SIG-M5 treated with dmso at 0.1 percent for 504 hours (cell line): Measurements from ENCODE around the gene KCNH6.

Experiments
- DNase-seq: peaks from one replicate; lab custom pipeline; 2025; ENCODE audit not compliant: unreplicated experiment; lab: John Stamatoyannopoulos, UW

Gene KCNH6

GRCh38 chr17:63506627-63507026 lies 16.5 kb upstream of the KCNH6 start:
- no peak for DNase-seq

- DNase-seq = no peak
Observed at GRCh38 chr17:63511331-63511730, 11.8 kb upstream of the KCNH6 start.

GRCh38 chr17:63512388-63512787 lies 10.8 kb upstream of the KCNH6 start:
- DNase-seq = no peak

GRCh38 chr17:63512896-63513644 lies 10.1 kb upstream of the KCNH6 start:
- no peak for DNase-seq

- DNase-seq = no peak
Observed at GRCh38 chr17:63514477-63514876, 8.7 kb upstream of the KCNH6 start.

GRCh38 chr17:63514974-63515373 lies 8.2 kb upstream of the KCNH6 start:
- DNase-seq = no peak

GRCh38 chr17:63515426-63515825 lies 7.7 kb upstream of the KCNH6 start:
- no peak for DNase-seq

- no peak for DNase-seq
Observed at GRCh38 chr17:63516910-63517824, 6.0 kb upstream of the KCNH6 start.

- DNase-seq = no peak
Observed at GRCh38 chr17:63517825-63518534, 5.2 kb upstream of the KCNH6 start.

- no peak for DNase-seq
Observed at GRCh38 chr17:63519116-63519881, 3.9 kb upstream of the KCNH6 start.

GRCh38 chr17:63519972-63520882 lies 2.9 kb upstream of the KCNH6 start:
- no peak for DNase-seq

GRCh38 chr17:63524051-63524450 lies 893 bp downstream of the KCNH6 start:
- DNase-seq = no peak

GRCh38 chr17:63525190-63525946 lies 2.2 kb downstream of the KCNH6 start:
- no peak for DNase-seq

- no peak for DNase-seq
Observed at GRCh38 chr17:63526861-63527260, 3.7 kb downstream of the KCNH6 start.

- no peak for DNase-seq
Observed at GRCh38 chr17:63528183-63528582, 5.0 kb downstream of the KCNH6 start.

GRCh38 chr17:63529711-63530556 lies 6.8 kb downstream of the KCNH6 start:
- no peak for DNase-seq

GRCh38 chr17:63530557-63531021 lies 7.4 kb downstream of the KCNH6 start:
- DNase-seq = no peak
